GM21576 (cell line): ENCODE results near the gene PRDM16.

Experiments used
- ATAC-seq: cut with Tn5 transposase; IDR thresholded peaks from one replicate; pipeline ENCODE4 v1.9.1; 2021; ENCODE audit warnings: mild to moderate bottlenecking, moderate library complexity; ENCODE audit not compliant: unreplicated experiment

Gene PRDM16

DNA sequence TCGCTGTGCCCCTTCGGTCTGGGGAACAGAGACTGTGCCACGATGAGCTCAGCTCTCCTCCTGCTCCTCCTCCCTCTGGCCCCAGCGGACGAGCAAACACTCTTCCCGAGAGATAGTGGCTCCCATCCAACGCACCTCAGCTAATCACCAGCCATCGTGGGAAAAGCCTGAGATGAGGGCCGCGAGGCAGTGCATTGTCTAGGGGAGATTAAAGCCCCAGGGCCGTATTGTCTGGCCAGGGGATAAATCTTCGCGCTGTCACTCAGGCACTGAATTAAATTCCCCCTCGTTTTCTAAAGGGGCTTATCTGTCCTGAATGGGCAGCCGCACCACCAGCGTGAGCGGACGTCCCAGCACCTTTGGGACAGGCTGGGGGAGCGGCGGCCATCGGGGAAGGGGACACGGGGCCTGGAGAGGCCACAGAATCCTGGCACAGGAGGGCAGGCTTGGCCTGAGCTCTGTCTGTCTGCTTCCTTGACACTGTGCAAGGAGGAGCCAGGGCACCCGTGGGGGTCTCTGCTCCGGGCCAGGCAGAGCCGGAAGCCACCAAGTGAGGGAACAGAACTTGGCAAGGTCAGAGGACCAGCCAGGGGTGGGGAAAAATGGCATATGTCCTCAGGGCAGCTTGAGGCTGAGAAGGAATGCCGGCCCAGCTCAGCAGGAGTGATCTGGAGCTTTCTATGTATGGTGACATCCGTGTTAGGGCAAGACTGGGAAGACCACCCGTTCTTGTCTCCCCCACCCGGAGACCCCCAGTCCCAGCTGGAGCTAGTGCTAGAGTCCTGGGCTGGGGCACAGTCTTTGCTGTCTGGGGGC lies 32.3 kb downstream of the PRDM16 start:
- ATAC-seq: no peak

DNA sequence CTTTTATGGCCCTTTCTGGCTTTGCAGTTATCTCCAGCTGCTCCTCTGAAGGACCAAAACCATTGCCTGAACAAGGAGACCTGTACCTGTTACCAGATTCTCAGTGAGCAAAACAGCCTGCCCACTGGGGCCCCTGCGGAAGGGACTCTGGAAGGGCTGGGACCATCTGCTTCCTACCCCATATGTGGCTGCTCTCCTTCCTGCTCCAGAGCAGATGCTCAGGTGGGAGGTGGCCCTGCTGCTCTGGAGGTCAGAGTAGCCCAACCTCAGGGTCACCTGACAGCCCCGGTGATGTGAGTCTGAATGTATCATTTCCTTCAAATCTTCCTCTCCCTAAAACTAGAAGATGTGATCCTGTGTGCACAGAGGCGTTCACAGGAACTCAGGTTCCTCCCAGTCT lies 33.6 kb downstream of the PRDM16 start:
- no peak for ATAC-seq

DNA sequence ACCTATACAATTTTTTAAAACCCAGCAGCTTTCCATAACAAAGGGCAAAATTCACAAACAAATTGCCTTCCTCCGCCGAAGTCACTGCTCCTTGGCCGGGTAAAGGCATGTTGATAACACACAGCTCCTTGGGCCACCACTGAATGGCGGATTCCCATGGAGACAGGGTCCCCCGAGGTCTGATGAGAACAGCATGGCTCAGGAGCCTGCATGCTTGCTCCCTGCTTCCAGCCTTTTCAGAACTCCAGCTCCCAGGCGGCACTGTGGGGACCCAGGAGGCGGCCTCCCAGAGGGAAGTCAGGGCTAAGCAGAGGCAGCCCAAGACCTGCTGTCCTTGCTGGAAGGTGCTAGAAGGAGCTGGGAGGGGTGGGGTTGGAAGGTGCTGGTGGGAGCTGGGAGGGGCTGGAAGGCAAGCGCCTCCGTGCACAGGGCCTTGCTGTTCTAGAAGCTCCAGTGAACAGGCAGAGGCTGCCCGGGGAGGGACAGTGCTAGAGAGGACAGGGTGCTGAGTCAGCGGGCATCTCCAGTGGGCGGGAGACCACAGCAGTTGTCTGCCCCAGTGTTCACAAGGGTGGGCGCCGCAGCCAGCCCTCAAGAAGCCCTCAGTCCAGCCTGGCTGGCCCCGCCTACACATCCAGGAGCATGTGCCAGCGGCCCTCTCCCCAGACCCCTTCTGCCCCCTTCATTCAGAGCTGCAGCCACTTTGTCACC lies 35.1 kb downstream of the PRDM16 start:
- no peak for ATAC-seq

DNA sequence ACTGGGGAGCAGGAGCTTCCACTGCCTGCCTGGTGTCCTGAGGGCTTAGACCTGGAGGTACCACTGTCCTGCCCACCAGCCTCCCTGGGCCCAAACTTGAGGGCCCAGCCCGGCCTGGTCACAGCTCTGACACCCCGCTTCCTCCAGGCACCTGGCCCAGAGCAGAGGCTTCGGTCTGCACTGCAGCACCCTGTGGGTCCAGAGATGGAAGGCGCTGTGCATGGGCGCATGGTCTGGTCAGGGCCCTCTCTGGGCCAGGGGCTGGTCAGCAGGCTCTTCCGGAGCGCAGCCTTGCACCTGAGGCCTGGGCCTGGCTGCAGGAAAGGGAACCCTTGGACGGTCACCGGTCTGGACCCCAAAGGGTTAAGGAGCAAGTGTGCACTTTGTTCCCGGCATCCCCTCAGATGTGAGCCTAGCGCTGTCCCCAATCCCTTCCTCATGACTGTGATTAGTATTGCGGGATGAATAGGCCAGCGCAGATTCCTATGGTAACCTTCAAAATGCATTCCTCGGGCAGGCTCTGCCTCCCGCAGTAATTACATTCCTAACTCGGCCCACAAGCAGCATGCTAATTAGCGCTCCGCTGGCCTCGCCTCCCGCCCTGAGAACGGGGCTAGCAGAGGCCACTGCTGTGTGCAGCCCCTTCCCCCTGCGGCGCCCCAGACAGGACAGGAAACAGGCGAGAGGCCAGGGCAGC lies 36.3 kb downstream of the PRDM16 start:
- no peak for ATAC-seq

DNA sequence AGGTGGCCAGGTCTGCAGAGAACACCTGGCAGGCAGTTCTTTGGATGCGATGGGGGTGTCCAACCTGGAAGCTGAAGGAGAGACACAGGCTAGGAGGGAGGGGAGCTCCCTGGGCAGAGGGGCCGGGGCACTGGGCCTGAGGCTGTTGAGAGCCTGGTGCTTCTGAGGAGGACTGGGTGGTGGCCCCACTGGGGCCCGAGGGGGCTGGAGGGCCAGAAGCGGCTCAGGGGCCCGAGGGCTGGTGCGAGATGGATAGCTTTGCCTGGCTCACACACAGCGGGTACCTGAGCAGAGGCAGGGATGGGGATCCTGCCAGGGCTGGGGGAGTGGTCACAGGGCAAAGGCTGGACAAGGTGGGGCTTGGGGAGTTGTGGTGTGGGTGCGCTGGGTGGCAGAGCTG lies 37.2 kb downstream of the PRDM16 start:
- ATAC-seq: no peak

DNA sequence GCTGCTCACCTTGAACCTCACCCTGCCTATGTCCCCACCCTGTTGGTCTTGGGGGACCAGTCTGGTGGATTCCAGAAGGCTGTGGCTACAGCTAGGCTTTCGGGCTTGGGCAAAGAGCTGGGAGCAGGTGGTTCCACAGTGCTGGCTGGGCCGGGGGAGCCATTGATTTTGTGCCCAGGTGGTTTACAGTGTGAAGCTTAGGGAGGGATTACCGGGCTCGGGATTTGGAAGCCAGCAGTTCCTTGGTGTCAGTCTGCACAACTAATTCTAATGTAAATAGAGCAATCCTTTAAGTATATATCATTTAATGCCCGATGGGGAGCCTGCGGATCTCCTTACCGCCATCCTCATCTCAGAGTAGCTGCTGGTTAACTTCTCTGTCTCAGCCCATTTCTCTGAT lies 38.2 kb downstream of the PRDM16 start:
- no peak for ATAC-seq

DNA sequence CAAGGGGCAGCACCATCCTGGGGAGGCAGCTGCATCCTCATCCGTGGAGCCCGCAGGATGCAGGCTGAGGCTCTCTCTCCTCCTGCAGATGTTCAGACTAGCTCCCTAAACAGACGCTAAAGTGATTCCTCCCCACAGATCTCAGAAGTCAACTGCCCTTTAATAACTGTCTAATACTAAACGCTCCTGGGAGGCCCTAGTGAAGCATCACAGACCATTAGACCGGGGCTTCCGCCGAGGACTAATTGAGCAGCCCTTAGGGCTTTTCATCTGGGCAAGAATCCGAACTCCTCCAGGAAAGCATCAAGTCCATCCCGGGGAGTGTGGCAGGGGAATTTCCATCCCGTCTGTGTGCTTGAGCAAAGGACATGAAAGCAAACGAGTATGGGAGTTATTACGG lies 40.4 kb downstream of the PRDM16 start:
- no peak for ATAC-seq

DNA sequence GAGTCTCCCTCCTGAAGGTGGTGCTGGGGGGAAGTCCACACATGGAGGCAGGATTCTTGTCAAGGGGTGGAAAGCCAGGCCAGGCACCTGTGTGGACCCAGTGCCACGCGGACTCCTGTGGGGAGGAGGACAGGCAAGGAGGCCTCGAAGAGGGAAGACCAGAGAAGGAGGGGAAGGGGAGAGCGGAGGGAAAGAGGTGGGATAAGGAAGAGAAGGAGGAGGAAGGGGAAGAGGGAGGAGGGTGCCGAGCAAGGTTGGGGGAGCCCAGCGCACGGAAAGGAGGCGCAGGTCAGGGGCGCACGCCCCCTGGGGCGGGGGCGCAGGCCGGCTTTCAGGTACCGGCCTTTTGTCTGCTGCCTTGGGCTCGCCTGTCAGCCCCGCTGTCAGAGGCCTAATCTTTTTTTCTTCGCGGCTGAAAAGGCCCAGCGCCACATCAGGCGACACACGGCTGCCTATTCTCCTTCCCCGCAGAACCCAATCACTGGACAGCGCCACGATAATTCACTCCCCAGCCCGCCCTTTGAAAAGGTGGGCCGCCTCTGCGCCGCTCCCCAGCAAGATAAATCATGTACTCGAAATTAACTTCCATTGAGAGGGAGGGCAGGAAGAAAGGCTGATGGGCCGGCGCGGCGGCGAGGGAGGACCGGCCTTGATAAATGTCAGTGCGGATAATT lies 42.5 kb downstream of the PRDM16 start:
- ATAC-seq: no peak

DNA sequence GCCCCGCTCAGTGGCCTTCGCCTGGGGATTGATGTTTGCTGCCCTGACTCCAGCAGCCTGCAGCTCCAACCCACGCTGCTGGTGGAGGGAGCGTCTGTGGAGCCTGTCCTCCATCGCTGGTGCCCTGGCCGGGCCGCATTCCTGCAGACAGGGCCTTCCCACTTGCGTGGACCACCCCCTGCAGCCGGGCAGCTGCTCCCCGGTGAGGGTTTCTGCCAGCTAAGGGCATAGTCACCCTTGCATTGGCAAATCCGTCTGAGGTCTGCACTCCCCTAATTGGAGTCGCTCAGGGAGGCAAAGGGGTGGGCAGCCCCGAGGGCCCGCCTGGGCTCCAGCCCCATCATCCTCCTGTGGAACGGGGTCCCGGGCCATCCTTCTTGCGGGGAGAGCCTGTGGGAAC lies 43.5 kb downstream of the PRDM16 start:
- no peak for ATAC-seq

DNA sequence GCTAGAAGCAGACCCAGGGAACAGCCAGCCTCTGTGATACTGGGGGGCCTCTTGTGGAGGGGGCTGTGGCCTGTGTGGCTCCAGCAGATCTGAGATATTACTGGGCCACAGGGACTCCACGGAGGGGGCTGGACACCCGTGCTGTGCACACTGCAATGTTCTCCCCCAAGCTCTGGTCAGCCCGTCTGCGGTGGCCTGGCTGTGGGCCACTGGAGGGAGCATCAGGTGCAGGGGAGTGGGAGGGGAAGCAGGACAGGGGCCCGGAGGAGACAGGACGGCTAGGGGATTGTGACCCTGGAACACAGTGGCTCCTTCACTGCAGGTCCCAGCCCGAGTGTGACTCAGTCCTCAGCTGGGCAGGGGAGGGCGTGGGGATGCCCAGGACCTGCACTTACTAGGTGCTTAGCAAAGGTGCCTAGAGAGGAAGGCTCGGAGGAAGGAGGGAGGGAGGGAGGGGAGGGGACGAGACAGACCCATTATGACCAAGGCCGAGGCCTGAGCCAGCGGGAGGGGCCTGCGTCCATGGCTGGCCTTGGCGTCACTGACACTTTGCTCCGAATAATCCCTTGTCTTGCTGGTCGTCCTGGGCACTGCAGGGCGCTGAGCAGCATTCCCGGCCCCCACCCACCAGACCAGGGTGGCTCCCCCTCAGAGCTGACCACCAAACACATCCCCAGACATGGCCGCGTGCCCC lies 44.2 kb downstream of the PRDM16 start:
- no peak for ATAC-seq

DNA sequence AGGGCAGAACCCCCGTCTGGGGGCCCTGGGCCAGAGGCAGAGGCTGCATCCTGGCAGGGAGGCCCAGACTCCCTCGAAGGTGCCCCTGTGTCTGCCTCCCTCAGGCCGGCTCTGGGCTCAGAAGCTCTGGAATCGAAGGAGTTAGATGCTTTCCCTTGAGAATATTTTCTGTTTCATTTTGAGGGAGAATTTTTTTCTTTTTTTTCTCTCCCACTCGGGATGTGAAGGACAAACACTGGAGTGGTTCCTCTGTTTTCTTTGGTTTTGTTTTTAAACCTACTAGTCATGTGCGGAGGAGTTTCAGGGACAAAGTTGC lies 44.7 kb downstream of the PRDM16 start:
- ATAC-seq: no peak

DNA sequence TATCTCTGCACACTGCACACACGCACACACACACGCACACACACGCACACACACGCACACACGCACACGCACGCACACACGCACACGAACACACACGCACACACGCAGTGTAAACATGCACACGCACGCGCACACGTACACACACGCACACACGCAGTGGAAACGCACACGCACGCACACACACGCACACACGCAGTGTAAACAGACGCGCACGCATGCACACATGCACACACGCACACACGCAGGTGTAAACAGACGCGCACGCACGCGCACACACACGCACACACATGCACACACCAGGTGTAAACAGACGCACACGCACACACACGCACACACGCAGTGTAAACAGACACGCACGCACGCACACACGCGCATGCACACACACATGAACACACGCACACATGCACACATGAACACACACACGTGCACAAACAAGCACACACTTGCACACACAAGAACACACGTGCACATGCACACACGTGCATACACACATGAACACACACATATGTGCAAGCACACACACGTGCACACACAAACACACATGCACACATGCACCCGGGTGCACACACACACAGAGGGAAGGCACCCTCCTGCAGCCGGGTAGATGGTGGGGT lies 45.2 kb downstream of the PRDM16 start:
- no peak for ATAC-seq

DNA sequence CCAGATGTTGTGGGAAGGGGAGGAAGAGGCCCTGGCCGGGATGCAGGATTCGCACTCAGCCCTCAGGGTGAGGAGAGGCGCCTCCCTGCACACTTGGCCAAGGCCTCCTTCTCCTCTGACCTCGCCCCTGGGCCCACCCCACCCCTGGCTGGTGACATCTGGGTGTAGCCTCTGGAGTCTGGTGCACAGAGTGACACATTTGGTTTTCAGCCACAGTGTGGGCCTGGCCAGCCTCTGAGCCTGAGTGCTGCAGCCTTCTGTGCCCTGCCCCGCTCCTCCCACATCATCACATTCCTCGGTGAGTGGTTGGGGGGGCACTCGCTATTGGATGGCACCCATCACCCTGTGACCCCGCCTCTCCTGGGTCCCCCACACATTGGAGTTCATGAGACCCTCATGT lies 45.8 kb downstream of the PRDM16 start:
- ATAC-seq: no peak

DNA sequence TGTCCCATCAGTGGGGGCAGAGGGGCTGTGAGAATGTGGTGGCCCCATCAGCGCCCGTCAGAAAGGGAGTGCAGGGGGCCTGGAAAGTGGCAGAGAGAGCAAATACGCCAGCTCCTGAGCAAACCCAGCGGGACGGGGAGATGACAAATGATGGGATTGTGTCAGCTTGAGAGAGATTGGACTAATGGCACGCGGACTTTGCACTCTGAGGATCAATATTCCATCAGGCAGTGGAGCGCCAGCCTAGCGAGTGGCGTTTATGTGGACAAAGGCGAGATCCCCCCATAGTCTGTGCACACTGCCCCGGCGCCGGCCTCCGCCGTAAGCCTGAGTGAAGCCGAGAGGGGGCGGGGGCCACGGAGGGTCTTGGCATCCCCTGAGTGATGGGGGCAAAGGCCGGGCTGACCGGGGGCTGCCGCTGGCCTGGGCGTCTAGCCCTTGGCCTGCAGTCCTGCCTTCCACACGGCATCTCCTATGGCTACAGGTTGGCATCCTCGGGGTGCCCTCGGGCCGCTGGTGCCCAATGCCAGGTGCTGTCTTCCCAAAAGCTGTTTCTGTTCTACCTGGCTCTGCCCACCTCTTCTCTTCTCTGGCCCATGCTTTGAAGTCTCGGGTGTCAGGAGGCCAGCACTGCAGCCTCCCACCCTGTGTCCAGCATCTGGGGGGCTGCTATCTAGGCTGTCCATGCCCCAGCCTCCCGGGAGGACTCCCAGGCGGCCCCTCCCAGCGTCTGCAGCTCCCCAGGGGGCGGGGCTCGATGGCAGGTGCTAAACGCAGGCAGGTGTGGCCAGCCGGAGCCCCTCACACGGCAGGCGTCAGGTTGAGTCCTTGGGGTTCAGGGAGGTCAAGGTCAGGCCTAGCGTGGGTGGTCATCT lies 46.5 kb downstream of the PRDM16 start:
- no peak for ATAC-seq

DNA sequence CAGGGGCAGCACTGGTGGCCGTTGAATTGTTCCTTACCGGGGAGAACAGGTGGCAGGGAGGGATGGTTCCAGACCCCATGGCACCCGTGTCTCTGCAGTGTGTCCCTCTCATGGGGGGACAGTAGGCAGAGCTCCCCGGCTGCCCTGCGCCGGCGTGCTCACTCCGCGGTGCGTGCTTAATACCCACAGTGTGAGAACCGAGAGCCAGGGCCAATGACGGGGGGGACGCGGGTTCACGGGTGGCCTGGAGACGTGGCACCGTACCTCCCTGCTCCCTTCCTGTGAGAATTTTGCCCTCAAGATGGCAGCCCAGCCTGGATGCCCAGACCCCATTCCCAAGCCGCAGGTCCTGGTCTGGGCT lies 47.1 kb downstream of the PRDM16 start:
- ATAC-seq: no peak

DNA sequence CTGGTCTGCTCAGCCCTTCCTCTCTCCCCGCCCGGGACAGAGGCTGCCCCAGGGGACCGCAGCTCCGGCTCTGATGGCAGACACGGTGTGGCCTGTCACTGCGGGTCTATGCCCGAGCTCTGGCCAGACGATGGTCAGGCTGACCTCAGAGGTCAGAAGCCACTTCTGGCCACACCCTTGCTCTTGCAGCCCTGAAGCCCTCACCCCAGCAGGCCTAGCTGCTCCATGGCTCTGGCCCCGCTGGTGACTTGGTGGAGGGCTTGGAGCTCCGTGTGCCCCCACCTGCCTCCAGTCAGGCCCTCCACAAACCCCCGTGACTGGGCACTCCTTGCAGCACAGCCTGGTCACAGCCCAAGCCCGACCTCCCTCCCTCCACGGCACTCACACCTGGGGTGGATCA lies 47.6 kb downstream of the PRDM16 start:
- ATAC-seq: no peak

DNA sequence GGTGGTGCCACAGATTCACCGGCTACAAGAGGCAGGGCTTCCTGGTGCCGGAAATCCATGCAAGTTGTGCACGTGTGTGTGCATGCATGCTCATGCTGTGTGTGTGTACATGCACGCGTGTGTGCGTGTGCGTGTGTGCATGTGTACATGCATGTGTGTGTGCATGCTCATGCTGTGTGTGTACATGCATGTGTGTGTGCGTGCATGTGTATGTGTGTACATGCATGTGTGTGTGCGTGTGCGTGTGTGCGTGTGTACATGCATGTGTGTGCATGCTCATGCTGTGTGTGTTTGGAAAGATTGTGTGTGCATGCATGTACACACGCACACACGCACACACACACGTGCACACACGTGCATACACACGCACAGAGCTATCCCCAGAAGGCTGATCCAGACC lies 48.9 kb downstream of the PRDM16 start:
- no peak for ATAC-seq

DNA sequence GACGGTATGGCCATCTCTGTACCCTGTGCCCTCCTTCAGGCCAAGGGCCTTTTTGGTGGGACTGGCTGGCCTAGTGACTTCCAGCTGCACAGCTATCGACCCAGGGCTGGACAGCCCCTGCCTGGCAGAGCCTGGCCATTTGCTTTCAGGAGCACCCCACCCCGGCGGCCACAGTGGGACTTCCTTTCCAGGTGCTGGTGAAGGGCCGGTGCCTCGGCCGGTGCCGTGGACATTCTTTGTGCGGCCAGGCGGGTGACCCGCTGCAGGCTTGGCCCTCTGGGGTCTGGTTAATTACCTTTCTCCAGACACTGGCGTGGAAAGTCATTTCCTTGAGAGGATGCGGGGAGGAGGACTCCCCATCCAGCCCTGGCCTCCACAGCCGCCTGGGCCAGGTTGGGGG lies 50.1 kb downstream of the PRDM16 start:
- ATAC-seq: no peak

DNA sequence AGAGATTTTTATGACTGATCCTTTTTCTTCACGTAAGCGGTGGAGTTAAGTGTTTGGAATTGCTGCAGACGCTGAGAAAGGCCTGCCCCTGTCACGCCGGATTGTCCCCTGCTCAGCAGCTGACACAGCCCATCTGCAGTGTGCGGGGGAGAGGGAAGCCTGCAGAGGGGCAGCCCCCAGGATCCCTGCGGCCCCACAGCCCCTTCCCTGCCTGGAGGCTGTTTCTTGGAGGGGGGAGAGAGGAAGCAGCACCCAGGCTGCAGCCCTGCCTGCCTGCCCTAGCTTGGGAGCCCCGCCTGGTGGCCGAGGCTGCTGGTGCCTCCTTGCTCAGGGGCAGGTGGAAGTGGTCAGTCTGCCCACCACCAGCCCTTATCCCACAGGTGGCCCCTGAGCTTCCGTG lies 50.7 kb downstream of the PRDM16 start:
- ATAC-seq: no peak

DNA sequence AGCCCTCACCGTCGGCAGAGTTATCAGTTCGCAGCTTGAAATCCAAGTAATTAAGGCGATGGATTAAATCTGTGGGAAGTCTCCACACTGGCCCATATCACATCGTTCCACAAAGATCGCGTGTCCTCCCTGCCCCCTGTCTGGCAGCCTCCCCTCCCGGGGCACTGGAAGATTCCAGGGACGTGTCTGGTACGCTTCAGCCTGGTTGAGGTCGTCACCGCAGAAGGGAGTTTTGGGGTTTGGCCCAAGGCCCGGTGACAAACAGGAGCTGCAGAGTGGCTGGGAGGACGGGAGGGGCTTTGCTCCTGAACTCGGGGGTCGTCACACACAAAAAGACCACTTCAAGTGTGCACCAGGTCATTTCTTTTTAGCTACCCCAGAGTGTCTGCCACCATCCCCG lies 51.1 kb downstream of the PRDM16 start:
- no peak for ATAC-seq
